ENCODE measurements around the gene NR5A2. TPM values are rescaled to one million over a fixed set of nuclear protein-coding genes. Genes with fewer than 3 reads are reported as not detected.

NR5A2 gene
- total and polyA plus RNA-seq, 10 of the 15 experiments (the other 5 are each of a cell fraction or from before 2014, with no cell fraction given) = 0.02 to 0.60 (median 0.15) TPM; not detected in 1

DNA sequence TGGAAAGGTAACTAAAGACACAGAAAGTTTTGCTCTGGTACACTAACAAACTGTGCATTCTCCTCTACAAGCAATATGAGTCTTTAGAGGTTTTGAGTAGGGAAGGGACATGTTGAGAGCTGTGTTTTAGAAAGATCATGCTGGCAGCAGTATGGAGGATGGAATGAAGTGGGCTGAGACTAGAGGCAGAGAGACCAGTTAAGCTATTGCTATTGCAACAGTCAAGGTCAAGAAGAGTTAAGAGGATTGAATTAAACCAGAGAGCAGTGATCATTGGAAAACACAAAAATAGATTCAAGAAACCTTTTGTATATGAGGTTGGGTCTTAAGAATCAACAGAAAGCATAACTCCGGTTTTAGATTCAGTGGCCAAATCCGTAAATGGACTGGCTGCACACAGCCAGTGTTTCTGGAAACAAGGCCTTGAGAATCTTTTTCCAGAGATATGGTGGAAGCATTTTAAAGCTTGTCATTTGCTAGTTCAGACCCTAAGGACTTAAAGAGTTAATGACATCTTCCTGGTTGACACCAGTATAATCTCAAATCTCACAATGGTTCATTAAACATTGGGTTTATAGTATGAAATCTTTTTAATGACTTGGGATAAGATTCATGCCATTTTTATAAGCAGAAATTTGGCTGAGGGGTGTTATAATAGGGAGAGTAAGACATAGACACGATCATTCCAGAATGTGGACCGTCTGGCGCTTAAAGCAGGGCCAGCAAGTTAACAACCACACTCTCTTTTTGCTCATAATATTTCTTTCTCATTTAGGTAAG lies 177.9 kb downstream of the NR5A2 start:
- BruUV-seq (replicated peaks) = no TSS peak
- ChIA-PET RAD21 (ENCODE audit: unreplicated experiment) (interaction anchor here (1.1 kb wide), 1 partner anchor 51 kb away, joined by 3 read pairs; no protein-coding TSS in a partner anchor), SMC1A (ENCODE audit: uncharacterized antibody, unreplicated experiment) (interaction anchor here (0.5 to 1.3 kb wide), 5 partner anchors 48 to 417 kb away, joined by 3 to 4 read pairs (median 3); no protein-coding TSS in a partner anchor), CTCF (no interaction called here), POLR2A (no interaction called here)
- no peak for DNase-seq (ENCODE audit: low read depth, low spot score)
- Histone ChIP-seq H3K4me3 (no peak overlapping the region), H3K27ac (ENCODE audit: control insufficient read depth, insufficient read depth) (no peak overlapping the region), H3K9me3 (replicated peaks; ENCODE audit: control insufficient read depth, insufficient read depth, low read length) (no peaks in the 10 kb centered on the region; the same call in 2 of the 3 replicates), H3K9ac (ENCODE audit: control insufficient read depth, insufficient read depth, low read length) (no peak overlapping the region), H3K79me2 (ENCODE audit: control insufficient read depth, insufficient read depth, low read length) (no peaks in the 10 kb centered on the region), H2AFZ (ENCODE audit: control insufficient read depth, low read depth, low read length) (no peak overlapping the region), H3K4me1 (ENCODE audit: control insufficient read depth, insufficient read depth, low read length) (peaks cover 7% of the 10 kb centered on the region), H3K27me3 (replicated peaks in 1 of 2; ENCODE audit: control insufficient read depth in 2 of 2, insufficient read depth in 2 of 2, low read length in 1 of 2) (no peaks in the 10 kb centered on the region), H3K4me2 (ENCODE audit: control insufficient read depth, insufficient read depth) (no peak overlapping the region), H3K36me3 (ENCODE audit: control insufficient read depth in 2 of 2, insufficient read depth in 2 of 2, low read length in 1 of 2) (no peaks in the 10 kb centered on the region), H4K20me1 (ENCODE audit: control insufficient read depth, insufficient read depth) (no peaks in the 10 kb centered on the region)
- WGBS (ENCODE audit: insufficient coverage, insufficient replicate concordance, low lambda C conversion rate, missing lambda C conversion rate) = 71% methylated on average over 5 of the region's 5 CpGs
- no peak for FAIRE-seq
- in situ Hi-C loops (cut with MboI) = no loop called here
- intact Hi-C loops (cut with micrococcal nuclease; ENCODE audit: unreplicated experiment) = loop anchor here (5.0 kb wide), 1 partner anchor 53 kb away; no protein-coding TSS in a partner anchor
- ATAC-seq = no peak
- TF ChIP-seq SMC3 (IDR thresholded peaks at IDR 0.05; ENCODE audit: borderline replicate concordance, low read length) (no peak), TARDBP (IDR thresholded peaks at IDR 0.05; ENCODE audit: borderline replicate concordance) (no peak), NFXL1 (IDR thresholded peaks at IDR 0.05; ENCODE audit: borderline replicate concordance) (no peak), LARP7 (IDR thresholded peaks at IDR 0.05) (no peak), RB1 (IDR thresholded peaks at IDR 0.05; ENCODE audit: borderline replicate concordance) (no peak), SREBF1 (IDR thresholded peaks at IDR 0.05; ENCODE audit: low read length) (no peak), BHLHE40 (IDR thresholded peaks at IDR 0.05; ENCODE audit: borderline replicate concordance in 1 of 2, low read depth in 2 of 2, low read length in 1 of 2) (no peak), STAT3 (IDR thresholded peaks at IDR 0.05; ENCODE audit: low read depth, low read length) (no peak), EZH2 (IDR thresholded peaks at IDR 0.05; ENCODE audit: borderline replicate concordance, control insufficient read depth, low read depth, low read length) (no peak), TAF1 (IDR thresholded peaks at IDR 0.05; ENCODE audit: borderline replicate concordance, low read depth, low read length) (no peak), DPF2 (IDR thresholded peaks at IDR 0.05) (no peak), ETV6 (conservative IDR thresholded peaks at IDR 0.05 in 1 of 2, IDR thresholded peaks at IDR 0.05 in 1 of 2; ENCODE audit: borderline replicate concordance in 1 of 2, low read depth in 1 of 2) (no peak)
- TF ChIP-seq, protein P1, sequence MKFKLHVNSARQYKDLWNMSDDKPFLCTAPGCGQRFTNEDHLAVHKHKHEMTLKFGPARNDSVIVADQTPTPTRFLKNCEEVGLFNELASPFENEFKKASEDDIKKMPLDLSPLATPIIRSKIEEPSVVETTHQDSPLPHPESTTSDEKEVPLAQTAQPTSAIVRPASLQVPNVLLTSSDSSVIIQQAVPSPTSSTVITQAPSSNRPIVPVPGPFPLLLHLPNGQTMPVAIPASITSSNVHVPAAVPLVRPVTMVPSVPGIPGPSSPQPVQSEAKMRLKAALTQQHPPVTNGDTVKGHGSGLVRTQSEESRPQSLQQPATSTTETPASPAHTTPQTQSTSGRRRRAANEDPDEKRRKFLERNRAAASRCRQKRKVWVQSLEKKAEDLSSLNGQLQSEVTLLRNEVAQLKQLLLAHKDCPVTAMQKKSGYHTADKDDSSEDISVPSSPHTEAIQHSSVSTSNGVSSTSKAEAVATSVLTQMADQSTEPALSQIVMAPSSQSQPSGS (IDR thresholded peaks at IDR 0.05; ENCODE audit: low read length) = no peak
- TF ChIP-seq, protein P2, sequence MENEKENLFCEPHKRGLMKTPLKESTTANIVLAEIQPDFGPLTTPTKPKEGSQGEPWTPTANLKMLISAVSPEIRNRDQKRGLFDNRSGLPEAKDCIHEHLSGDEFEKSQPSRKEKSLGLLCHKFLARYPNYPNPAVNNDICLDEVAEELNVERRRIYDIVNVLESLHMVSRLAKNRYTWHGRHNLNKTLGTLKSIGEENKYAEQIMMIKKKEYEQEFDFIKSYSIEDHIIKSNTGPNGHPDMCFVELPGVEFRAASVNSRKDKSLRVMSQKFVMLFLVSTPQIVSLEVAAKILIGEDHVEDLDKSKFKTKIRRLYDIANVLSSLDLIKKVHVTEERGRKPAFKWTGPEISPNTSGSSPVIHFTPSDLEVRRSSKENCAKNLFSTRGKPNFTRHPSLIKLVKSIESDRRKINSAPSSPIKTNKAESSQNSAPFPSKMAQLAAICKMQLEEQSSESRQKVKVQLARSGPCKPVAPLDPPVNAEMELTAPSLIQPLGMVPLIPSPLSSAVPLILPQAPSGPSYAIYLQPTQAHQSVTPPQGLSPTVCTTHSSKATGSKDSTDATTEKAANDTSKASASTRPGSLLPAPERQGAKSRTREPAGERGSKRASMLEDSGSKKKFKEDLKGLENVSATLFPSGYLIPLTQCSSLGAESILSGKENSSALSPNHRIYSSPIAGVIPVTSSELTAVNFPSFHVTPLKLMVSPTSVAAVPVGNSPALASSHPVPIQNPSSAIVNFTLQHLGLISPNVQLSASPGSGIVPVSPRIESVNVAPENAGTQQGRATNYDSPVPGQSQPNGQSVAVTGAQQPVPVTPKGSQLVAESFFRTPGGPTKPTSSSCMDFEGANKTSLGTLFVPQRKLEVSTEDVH (IDR thresholded peaks at IDR 0.05; ENCODE audit: low read depth, partially characterized antibody) = no peak
- TF ChIP-seq, protein P3, sequence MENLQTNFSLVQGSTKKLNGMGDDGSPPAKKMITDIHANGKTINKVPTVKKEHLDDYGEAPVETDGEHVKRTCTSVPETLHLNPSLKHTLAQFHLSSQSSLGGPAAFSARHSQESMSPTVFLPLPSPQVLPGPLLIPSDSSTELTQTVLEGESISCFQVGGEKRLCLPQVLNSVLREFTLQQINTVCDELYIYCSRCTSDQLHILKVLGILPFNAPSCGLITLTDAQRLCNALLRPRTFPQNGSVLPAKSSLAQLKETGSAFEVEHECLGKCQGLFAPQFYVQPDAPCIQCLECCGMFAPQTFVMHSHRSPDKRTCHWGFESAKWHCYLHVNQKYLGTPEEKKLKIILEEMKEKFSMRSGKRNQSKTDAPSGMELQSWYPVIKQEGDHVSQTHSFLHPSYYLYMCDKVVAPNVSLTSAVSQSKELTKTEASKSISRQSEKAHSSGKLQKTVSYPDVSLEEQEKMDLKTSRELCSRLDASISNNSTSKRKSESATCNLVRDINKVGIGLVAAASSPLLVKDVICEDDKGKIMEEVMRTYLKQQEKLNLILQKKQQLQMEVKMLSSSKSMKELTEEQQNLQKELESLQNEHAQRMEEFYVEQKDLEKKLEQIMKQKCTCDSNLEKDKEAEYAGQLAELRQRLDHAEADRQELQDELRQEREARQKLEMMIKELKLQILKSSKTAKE (IDR thresholded peaks at IDR 0.05; ENCODE audit: low read depth, poor library complexity, severe bottlenecking) = no peak
- TF ChIP-seq, protein P4, sequence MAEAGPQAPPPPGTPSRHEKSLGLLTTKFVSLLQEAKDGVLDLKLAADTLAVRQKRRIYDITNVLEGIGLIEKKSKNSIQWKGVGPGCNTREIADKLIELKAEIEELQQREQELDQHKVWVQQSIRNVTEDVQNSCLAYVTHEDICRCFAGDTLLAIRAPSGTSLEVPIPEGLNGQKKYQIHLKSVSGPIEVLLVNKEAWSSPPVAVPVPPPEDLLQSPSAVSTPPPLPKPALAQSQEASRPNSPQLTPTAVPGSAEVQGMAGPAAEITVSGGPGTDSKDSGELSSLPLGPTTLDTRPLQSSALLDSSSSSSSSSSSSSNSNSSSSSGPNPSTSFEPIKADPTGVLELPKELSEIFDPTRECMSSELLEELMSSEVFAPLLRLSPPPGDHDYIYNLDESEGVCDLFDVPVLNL (IDR thresholded peaks at IDR 0.05; ENCODE audit: low read depth, low read length) = no peak

All from GM12878 (cell line).